ENCODE data around the gene NT5C2. TPM values are rescaled to one million over a fixed set of nuclear protein-coding genes. Genes with fewer than 3 reads are reported as not detected.
"Not testable (repeated sequence)": the region's sequence is repeated elsewhere in the genome, so short reads cannot be mapped to it uniquely, and the experiment has no call there.

The NT5C2 gene
- polyA plus RNA-seq, 3 donors, result 68.6 to 116 (median 81.8) TPM

DNA sequence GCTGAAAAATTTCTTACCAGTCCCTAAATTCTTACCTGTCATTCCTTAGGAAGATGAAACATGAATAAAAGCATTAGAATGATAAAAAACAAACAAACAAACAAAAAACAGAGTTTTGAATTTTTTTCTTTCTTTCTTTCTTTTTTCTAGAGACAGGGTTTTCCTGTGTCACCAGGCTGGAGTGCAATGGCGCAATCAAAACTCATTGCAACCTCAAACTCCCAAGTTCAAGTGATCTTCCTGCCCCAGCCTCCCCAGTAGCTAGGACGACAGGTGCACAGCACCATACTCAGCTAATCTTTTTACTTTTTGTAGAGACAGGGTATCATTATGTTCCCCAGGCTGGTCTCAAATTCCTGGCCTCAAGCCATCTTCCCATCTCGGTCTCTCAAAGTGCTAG lies 26.5 kb downstream of the NT5C2 start:
- Histone ChIP-seq H3K4me1 (ENCODE audit: control insufficient read depth in 1 of 2, insufficient read depth in 2 of 2, low read length in 2 of 2) (no peaks in the 10 kb centered on the region), H3K27ac (ENCODE audit: low read depth in 1 of 2, low read length in 2 of 2) (no peak overlapping the region), H2AFZ (ENCODE audit: insufficient read depth, low read depth, low read length, poor library complexity, severe bottlenecking) (no peak overlapping the region), H3K9me3 (replicated peaks in 1 of 2; ENCODE audit: control insufficient read depth in 1 of 2, insufficient read depth in 1 of 2, low read length in 2 of 2) (no peaks in the 10 kb centered on the region), H3K27me3 (ENCODE audit: control insufficient read depth in 2 of 2, insufficient read depth in 2 of 2, low read length in 2 of 2) (no peaks in the 10 kb centered on the region), H3K79me2 (ENCODE audit: insufficient read depth, low read length) (peaks cover 96% of the 10 kb centered on the region), H3K9ac (ENCODE audit: insufficient read depth, low read length, poor library complexity, severe bottlenecking) (no peak overlapping the region), H3K4me2 (replicated peaks; ENCODE audit: extremely low read depth, low read length, poor library complexity, severe bottlenecking) (no peak overlapping the region), H3K4me3 (replicated peaks in 1 of 3; ENCODE audit: low read depth in 2 of 3, low read length in 3 of 3) (no peak overlapping the region), H3K36me3 (replicated peaks in 1 of 2; ENCODE audit: control insufficient read depth in 1 of 2, insufficient read depth in 2 of 2, low read length in 2 of 2) (peaks cover 56 to 93% of the 10 kb centered on the region in 2 donors), H4K20me1 (ENCODE audit: insufficient read depth, low read length) (peaks cover 98% of the 10 kb centered on the region)
- WGBS (ENCODE audit: insufficient coverage), result 20% methylated on average over 1 of the region's 3 CpGs
- Mint-ChIP-seq H3K27me3 (ENCODE audit: low read depth in 3 of 3) (no peaks in the 10 kb centered on the region), H3K4me1 (peaks cover 8% of the 10 kb centered on the region), H3K36me3 (peaks cover 43 to 67% of the 10 kb centered on the region in 2 donors), H3K9me3 (no peaks in the 10 kb centered on the region), H3K4me3 (no peak overlapping the region), H3K27ac (peak overlapping the region in 2 of 7 donors; percentile 57 to 58)
- intact Hi-C loops (cut with micrococcal nuclease), result no loop called here
- TF ChIP-seq, protein P1, sequence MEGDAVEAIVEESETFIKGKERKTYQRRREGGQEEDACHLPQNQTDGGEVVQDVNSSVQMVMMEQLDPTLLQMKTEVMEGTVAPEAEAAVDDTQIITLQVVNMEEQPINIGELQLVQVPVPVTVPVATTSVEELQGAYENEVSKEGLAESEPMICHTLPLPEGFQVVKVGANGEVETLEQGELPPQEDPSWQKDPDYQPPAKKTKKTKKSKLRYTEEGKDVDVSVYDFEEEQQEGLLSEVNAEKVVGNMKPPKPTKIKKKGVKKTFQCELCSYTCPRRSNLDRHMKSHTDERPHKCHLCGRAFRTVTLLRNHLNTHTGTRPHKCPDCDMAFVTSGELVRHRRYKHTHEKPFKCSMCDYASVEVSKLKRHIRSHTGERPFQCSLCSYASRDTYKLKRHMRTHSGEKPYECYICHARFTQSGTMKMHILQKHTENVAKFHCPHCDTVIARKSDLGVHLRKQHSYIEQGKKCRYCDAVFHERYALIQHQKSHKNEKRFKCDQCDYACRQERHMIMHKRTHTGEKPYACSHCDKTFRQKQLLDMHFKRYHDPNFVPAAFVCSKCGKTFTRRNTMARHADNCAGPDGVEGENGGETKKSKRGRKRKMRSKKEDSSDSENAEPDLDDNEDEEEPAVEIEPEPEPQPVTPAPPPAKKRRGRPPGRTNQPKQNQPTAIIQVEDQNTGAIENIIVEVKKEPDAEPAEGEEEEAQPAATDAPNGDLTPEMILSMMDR (IDR thresholded peaks at IDR 0.05), result no peak
- no peak for DNase-seq

DNA sequence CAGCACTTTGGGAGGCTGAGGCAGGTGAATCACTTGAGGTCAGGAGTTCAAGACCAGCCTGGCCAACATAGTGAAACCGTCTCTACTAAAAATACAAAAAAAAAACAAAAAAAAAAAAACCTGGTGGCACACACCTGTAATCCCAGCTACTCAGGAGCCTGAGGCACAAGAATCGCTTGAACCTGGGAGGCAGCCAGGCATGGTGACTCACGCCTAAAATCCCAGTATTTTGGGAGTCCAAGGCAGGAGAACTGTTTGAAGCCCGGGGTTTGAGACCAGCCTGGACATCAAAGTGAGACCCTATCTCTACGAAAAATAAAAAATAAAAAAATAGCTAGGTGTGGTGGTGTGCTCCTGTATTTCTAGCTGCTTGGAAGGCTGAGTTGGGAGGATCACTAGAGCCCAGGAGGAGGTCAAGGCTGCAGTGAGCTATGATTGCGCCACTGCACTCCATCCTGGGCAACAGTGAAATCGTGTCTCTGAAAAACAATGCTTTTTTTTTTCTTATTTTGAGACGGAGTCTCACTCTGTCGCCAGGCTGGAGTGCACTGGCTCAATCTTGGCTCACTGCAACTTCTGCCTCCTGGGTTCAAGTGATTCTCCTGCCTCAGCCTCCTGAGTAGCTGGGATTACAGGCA lies 29.2 kb downstream of the NT5C2 start:
- 90% methylated on average over 5 of the region's 9 CpGs for WGBS (ENCODE audit: insufficient coverage)
- Histone ChIP-seq H4K20me1 (ENCODE audit: insufficient read depth, low read length) (peaks cover 98% of the 10 kb centered on the region), H3K79me2 (ENCODE audit: insufficient read depth, low read length) (peaks cover 96% of the 10 kb centered on the region), H3K36me3 (replicated peaks in 1 of 2; ENCODE audit: control insufficient read depth in 1 of 2, insufficient read depth in 2 of 2, low read length in 2 of 2) (peaks cover 31 to 94% of the 10 kb centered on the region in 2 donors)
- DNase-seq; H3K27me3 ChIP-seq (ENCODE audit: control insufficient read depth in 2 of 2, insufficient read depth in 2 of 2, low read length in 2 of 2); H2AFZ ChIP-seq (ENCODE audit: insufficient read depth, low read depth, low read length, poor library complexity, severe bottlenecking); H3K9me3 ChIP-seq (replicated peaks in 1 of 2; ENCODE audit: control insufficient read depth in 1 of 2, insufficient read depth in 1 of 2, low read length in 2 of 2); H3K4me1 ChIP-seq (ENCODE audit: control insufficient read depth in 1 of 2, insufficient read depth in 2 of 2, low read length in 2 of 2); H3K4me2 ChIP-seq (replicated peaks; ENCODE audit: extremely low read depth, low read length, poor library complexity, severe bottlenecking); intact Hi-C loops (cut with micrococcal nuclease); H3K9ac ChIP-seq (ENCODE audit: insufficient read depth, low read length, poor library complexity, severe bottlenecking); H3K27ac ChIP-seq (ENCODE audit: low read depth in 1 of 2, low read length in 2 of 2); H3K27me3 Mint-ChIP-seq (ENCODE audit: low read depth in 3 of 3); H3K9me3 Mint-ChIP-seq; H3K4me3 ChIP-seq (replicated peaks in 1 of 3; ENCODE audit: low read depth in 2 of 3, low read length in 3 of 3); H3K4me1 Mint-ChIP-seq; H3K4me3 Mint-ChIP-seq; H3K27ac Mint-ChIP-seq: not testable (repeated sequence)
- peaks cover 42 to 71% of the 10 kb centered on the region in 2 donors for H3K36me3 Mint-ChIP-seq

Data from CD14-positive monocyte (primary cell).